K562 (cell line): ENCODE measurements around the gene PCDHGA4. TPM values are rescaled to one million over a fixed set of nuclear protein-coding genes. Genes with fewer than 3 reads are reported as not detected.

Experiments used
- MYBL2 ChIP-seq, 2 experiments: fragments of 450-650 bp in 1 of 2; sonication (generic) in 1 of 2; formaldehyde crosslinking in 1 of 2; IDR thresholded peaks; 2 replicates each; pipeline versions ENCODE4 v1.6.1 to v1.8.1; 2017 to 2022; ENCODE audit warnings: borderline replicate concordance in 1 of 2, inconsistent platforms in 1 of 2, low read depth in 1 of 2, mild to moderate bottlenecking in 1 of 2, missing genetic modification reagents in 1 of 2, moderate library complexity in 1 of 2
- SIX5 ChIP-seq, 2 experiments: IDR thresholded peaks; 2 replicates each; pipeline ENCODE4 v1.6.1; 2011; ENCODE audit warnings: low read length in 2 of 2, borderline replicate concordance in 1 of 2, low read depth in 1 of 2, mild to moderate bottlenecking in 1 of 2, moderate library complexity in 1 of 2; ENCODE audit not compliant: insufficient read depth in 1 of 2
- ZBTB7A ChIP-seq: IDR thresholded peaks from 2 replicates; pipeline ENCODE4 v1.6.1; 2011; ENCODE audit warnings: low read depth, mild to moderate bottlenecking, low read length, moderate library complexity, borderline replicate concordance; ENCODE audit not compliant: control insufficient read depth
- polyA plus RNA-seq, 8 experiments: library from polyadenylated mRNA; depleted of rRNA in 4 of 8; stranded (reverse) in 5 of 8; unstranded in 3 of 8; fragments of >200 nt; fragmentation: Nextera tagmentation in 2 of 8; fragmentation: Illumina TruSeq in 1 of 8; extraction: Ambion mirVana in 2 of 8; extraction: Trizol in 1 of 8; gene quantifications; 2 replicates each; pipeline versions ENCODE4 v1.2.1 to v1.2.3, GENCODE V29; 2011 to 2014; ENCODE audit warnings: inconsistent platforms in 1 of 8, missing spikeins in 1 of 8
- total RNA-seq, 7 experiments: library from RNA; depleted of rRNA in 6 of 7; stranded (reverse); fragments of >200 nt in 6 of 7; fragmentation: Illumina TruSeq in 2 of 7; extraction: Trizol in 2 of 7; gene quantifications; 2 replicates each; pipeline versions ENCODE4 v1.2.1 to v1.2.3, GENCODE V29; 2011 to 2021; ENCODE audit warnings: low replicate concordance in 1 of 7
- TF ChIP-seq, protein P1 (sequence below): fragments of 200-600 bp; sonication (generic); IDR thresholded peaks from one replicate; pipeline ENCODE4 v1.6.1; 2012; ENCODE audit warnings: mild to moderate bottlenecking, low read depth, low read length, inconsistent platforms

Gene PCDHGA4
- total and polyA plus RNA-seq, 9 of the 15 experiments (the other 6 are each of a cell fraction or from before 2014, with no cell fraction given): 0.12 to 0.40 (median 0.36) TPM; not detected in 2

DNA sequence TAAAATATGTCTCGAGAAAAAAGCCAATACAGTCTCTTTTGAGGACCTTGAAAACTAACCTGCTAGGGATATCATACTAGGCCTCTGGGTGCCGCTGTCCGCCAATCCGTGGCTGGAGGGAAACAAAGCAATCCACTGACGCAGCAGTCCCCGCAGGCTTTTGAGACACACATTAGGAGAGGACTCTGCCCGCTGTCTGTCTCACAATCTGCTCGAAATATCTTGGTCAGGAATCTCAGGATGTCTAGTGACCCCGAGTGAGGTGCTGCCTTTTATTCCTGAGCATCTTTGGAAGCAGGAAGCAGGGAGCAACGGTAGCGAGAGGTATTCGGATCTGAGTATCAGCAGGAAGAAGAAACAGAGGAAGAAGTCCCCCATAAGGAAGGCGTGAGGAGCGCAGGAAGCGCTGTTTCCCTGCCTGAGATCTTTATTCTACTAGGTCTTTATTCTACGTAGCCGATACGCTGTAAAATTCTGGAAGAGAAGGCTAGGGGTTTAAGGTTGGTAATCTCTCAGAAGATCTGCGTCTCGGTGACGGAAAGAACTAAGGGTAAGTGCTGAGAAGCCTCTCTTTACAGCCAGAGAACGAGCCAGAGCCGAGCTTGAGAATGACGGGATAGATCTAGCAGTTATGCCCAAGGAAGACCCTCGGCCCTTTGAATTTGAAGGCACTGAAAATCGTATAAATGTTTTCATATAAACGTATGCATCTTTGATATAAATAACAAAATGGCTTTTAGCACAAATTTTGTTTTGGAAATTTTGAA lies 28.6 kb upstream of the PCDHGA4 start (continued):
- TF ChIP-seq, protein P1, sequence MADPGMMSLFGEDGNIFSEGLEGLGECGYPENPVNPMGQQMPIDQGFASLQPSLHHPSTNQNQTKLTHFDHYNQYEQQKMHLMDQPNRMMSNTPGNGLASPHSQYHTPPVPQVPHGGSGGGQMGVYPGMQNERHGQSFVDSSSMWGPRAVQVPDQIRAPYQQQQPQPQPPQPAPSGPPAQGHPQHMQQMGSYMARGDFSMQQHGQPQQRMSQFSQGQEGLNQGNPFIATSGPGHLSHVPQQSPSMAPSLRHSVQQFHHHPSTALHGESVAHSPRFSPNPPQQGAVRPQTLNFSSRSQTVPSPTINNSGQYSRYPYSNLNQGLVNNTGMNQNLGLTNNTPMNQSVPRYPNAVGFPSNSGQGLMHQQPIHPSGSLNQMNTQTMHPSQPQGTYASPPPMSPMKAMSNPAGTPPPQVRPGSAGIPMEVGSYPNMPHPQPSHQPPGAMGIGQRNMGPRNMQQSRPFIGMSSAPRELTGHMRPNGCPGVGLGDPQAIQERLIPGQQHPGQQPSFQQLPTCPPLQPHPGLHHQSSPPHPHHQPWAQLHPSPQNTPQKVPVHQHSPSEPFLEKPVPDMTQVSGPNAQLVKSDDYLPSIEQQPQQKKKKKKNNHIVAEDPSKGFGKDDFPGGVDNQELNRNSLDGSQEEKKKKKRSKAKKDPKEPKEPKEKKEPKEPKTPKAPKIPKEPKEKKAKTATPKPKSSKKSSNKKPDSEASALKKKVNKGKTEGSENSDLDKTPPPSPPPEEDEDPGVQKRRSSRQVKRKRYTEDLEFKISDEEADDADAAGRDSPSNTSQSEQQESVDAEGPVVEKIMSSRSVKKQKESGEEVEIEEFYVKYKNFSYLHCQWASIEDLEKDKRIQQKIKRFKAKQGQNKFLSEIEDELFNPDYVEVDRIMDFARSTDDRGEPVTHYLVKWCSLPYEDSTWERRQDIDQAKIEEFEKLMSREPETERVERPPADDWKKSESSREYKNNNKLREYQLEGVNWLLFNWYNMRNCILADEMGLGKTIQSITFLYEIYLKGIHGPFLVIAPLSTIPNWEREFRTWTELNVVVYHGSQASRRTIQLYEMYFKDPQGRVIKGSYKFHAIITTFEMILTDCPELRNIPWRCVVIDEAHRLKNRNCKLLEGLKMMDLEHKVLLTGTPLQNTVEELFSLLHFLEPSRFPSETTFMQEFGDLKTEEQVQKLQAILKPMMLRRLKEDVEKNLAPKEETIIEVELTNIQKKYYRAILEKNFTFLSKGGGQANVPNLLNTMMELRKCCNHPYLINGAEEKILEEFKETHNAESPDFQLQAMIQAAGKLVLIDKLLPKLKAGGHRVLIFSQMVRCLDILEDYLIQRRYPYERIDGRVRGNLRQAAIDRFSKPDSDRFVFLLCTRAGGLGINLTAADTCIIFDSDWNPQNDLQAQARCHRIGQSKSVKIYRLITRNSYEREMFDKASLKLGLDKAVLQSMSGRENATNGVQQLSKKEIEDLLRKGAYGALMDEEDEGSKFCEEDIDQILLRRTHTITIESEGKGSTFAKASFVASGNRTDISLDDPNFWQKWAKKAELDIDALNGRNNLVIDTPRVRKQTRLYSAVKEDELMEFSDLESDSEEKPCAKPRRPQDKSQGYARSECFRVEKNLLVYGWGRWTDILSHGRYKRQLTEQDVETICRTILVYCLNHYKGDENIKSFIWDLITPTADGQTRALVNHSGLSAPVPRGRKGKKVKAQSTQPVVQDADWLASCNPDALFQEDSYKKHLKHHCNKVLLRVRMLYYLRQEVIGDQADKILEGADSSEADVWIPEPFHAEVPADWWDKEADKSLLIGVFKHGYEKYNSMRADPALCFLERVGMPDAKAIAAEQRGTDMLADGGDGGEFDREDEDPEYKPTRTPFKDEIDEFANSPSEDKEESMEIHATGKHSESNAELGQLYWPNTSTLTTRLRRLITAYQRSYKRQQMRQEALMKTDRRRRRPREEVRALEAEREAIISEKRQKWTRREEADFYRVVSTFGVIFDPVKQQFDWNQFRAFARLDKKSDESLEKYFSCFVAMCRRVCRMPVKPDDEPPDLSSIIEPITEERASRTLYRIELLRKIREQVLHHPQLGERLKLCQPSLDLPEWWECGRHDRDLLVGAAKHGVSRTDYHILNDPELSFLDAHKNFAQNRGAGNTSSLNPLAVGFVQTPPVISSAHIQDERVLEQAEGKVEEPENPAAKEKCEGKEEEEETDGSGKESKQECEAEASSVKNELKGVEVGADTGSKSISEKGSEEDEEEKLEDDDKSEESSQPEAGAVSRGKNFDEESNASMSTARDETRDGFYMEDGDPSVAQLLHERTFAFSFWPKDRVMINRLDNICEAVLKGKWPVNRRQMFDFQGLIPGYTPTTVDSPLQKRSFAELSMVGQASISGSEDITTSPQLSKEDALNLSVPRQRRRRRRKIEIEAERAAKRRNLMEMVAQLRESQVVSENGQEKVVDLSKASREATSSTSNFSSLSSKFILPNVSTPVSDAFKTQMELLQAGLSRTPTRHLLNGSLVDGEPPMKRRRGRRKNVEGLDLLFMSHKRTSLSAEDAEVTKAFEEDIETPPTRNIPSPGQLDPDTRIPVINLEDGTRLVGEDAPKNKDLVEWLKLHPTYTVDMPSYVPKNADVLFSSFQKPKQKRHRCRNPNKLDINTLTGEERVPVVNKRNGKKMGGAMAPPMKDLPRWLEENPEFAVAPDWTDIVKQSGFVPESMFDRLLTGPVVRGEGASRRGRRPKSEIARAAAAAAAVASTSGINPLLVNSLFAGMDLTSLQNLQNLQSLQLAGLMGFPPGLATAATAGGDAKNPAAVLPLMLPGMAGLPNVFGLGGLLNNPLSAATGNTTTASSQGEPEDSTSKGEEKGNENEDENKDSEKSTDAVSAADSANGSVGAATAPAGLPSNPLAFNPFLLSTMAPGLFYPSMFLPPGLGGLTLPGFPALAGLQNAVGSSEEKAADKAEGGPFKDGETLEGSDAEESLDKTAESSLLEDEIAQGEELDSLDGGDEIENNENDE: no peak
- TF ChIP-seq MYBL2 (IDR thresholded peaks at IDR 0.05; ENCODE audit: low read depth): no peak
- TF ChIP-seq MYBL2 (CRISPR knock-in tag; IDR thresholded peaks at IDR 0.05; ENCODE audit: borderline replicate concordance): no peak
- peak; percentile 36; the same call in 1 of the 2 replicates for TF ChIP-seq ZBTB7A
- TF ChIP-seq SIX5 (IDR thresholded peaks at IDR 0.05; ENCODE audit: borderline replicate concordance in 1 of 2, insufficient read depth in 1 of 2, low read depth in 1 of 2, low read length in 2 of 2): no peak
